ENCODE measurements around the gene CIBAR2.

DNA sequence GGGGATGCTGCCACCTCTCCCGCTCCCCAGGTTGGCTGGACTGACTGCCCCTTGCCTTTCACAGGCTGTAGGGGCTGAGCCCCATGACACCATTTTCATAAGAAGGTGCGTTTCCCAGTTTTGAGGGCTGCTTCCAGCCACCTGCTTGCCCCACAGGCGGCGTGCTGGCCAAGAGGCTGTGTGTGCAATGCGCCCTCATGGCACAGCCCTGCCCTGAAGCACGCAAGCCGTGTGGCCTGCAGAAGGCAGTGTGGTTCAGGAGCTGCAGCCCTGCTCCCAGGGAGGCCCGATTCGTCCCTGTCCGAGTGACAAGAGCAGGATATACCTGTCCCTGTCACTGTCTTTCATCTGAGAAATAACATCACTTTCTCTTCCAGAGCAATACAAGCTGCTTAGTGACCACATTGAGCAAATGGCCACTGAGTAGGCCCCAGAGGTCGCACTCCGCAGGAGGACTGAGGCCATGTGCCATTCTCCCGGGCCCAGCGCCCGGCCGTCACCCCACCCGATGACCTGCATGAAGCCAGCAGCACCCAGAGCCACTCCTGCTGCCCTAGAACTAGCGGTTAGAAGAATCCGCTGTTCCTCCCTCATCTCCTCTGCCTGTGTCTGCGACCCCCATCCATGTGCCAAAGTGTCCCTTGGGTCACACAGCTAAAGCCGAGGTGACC, 24.2 kb downstream of the CIBAR2 start:
- TF ChIP-seq, protein P1, sequence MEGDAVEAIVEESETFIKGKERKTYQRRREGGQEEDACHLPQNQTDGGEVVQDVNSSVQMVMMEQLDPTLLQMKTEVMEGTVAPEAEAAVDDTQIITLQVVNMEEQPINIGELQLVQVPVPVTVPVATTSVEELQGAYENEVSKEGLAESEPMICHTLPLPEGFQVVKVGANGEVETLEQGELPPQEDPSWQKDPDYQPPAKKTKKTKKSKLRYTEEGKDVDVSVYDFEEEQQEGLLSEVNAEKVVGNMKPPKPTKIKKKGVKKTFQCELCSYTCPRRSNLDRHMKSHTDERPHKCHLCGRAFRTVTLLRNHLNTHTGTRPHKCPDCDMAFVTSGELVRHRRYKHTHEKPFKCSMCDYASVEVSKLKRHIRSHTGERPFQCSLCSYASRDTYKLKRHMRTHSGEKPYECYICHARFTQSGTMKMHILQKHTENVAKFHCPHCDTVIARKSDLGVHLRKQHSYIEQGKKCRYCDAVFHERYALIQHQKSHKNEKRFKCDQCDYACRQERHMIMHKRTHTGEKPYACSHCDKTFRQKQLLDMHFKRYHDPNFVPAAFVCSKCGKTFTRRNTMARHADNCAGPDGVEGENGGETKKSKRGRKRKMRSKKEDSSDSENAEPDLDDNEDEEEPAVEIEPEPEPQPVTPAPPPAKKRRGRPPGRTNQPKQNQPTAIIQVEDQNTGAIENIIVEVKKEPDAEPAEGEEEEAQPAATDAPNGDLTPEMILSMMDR (conservative IDR thresholded peaks at IDR 0.05; ENCODE audit: low read length), result no peak
- TF ChIP-seq EZH2phosphoT487 (IDR thresholded peaks at IDR 0.05; ENCODE audit: borderline replicate concordance, low read depth, low read length), result no peak

All from OCI-LY7 (cell line).